HFFc6 (cell line): ENCODE results near the gene RNASE4. TPM values are rescaled to one million over a fixed set of nuclear protein-coding genes. Genes with fewer than 3 reads are reported as not detected.
"Not testable (repeated sequence)": the region's sequence is repeated elsewhere in the genome, so short reads cannot be mapped to it uniquely, and the experiment has no call there.

Experiments
- DNase-seq: peaks from one replicate; pipeline ENCODE4 v3.0.0-alpha.2; 2018
- H3K27ac Mint-ChIP-seq: 2 replicates; pipeline ENCODE4 v1.8.0; 2020; ENCODE audit warnings: mild to moderate bottlenecking, mixed read lengths
- H3K27me3 Mint-ChIP-seq: 2 replicates; pipeline ENCODE4 v1.8.0; 2021; ENCODE audit warnings: mild to moderate bottlenecking, moderate library complexity, mixed read lengths; ENCODE audit not compliant: insufficient read depth
- H3K36me3 Mint-ChIP-seq: 2 replicates; pipeline ENCODE4 v1.8.0; 2021; ENCODE audit warnings: low read depth, mixed read lengths
- H3K4me1 Mint-ChIP-seq: 2 replicates; pipeline ENCODE4 v1.8.0; 2020; ENCODE audit warnings: low read depth, mixed read lengths
- H3K4me3 Mint-ChIP-seq: 2 replicates; pipeline ENCODE4 v1.8.0; 2020; ENCODE audit warnings: mild to moderate bottlenecking, moderate library complexity, mixed read lengths
- H3K9me3 Mint-ChIP-seq: 2 replicates; pipeline ENCODE4 v1.8.0; 2020; ENCODE audit warnings: mild to moderate bottlenecking, mixed read lengths
- total RNA-seq, 6 experiments: library from RNA; stranded (reverse); fragmentation: NEBNext Ultra II Directional; extraction: Animal tissue kit (Norgen Biotek cat#: 25700); gene quantifications; 2 replicates in 1 of 6; 3 replicates in 5 of 6; pipeline ENCODE4 v1.2.3, GENCODE V29; 2021
- TF ChIP-seq, protein P1 (sequence below): fragments of 200-600 bp; sonication (generic); IDR thresholded peaks from 2 replicates; pipeline ENCODE4 v1.5.0; 2021; ENCODE audit warnings: antibody characterized with exemption, mild to moderate bottlenecking

The RNASE4 gene
- total RNA-seq, 6 experiments from 2014 or later, result 2.8 to 6.9 (median 5.3) TPM

DNA sequence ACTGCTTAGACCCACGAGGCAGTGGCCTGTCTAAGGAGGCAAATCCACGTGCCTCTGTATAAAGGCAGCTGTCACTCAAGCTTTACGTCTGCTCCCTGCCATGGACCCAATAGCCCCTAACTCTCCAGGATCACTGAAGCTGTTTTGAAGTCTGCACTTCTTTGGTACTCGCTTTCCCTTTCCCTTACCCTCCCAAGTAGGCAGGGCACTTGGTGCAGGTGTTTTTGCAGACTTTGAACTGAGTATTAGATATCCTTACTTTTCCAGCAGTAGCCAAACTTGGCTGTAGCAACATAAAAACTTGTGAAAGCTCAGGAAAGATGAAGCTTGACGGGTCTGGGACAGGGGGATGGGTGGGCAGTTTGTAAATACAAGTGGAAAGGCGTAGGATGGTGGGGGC lies 25.0 kb upstream of the RNASE4 start:
- DNase-seq, result no peak
- Mint-ChIP-seq H3K36me3 (no peaks in the 10 kb centered on the region), H3K4me1 (peaks cover 9% of the 10 kb centered on the region), H3K9me3 (no peaks in the 10 kb centered on the region), H3K27me3 (peaks cover 29% of the 10 kb centered on the region), H3K27ac (no peak overlapping the region), H3K4me3 (no peak overlapping the region)
- TF ChIP-seq, protein P1, sequence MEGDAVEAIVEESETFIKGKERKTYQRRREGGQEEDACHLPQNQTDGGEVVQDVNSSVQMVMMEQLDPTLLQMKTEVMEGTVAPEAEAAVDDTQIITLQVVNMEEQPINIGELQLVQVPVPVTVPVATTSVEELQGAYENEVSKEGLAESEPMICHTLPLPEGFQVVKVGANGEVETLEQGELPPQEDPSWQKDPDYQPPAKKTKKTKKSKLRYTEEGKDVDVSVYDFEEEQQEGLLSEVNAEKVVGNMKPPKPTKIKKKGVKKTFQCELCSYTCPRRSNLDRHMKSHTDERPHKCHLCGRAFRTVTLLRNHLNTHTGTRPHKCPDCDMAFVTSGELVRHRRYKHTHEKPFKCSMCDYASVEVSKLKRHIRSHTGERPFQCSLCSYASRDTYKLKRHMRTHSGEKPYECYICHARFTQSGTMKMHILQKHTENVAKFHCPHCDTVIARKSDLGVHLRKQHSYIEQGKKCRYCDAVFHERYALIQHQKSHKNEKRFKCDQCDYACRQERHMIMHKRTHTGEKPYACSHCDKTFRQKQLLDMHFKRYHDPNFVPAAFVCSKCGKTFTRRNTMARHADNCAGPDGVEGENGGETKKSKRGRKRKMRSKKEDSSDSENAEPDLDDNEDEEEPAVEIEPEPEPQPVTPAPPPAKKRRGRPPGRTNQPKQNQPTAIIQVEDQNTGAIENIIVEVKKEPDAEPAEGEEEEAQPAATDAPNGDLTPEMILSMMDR, result no peak

DNA sequence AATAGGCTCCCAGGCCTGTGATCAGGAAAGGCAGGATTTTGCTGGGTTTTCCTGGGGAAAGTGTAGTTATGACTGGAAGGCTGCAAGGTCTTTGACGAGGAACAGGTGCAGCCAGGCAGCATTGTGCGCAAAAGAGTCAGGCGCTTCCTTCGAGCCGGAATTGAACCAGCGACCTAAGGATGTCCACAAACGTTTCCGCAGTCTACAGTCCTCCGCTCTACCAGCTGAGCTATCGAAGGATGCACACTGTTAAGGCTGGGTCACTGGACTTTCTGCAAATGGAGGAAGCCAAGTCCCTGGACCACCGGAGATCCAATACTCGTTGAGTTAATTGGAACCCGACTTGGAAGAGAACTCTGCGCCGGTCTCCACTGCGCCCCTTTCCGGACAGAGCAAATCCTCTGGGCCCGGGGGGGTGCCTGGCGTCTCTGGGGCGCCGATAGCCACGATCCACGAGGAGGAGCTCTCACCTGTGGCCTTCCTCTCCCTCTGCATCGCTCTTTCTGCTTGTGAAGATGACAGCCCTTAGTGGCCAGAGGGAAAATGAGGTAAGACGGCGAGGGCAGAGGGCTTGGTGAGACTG lies 24.5 kb upstream of the RNASE4 start:
- H3K4me1 Mint-ChIP-seq, result peaks cover 7% of the 10 kb centered on the region; the same call in 1 of the 2 replicates
- no peaks in the 10 kb centered on the region for H3K36me3 Mint-ChIP-seq
- peaks cover 27% of the 10 kb centered on the region for H3K27me3 Mint-ChIP-seq

DNA sequence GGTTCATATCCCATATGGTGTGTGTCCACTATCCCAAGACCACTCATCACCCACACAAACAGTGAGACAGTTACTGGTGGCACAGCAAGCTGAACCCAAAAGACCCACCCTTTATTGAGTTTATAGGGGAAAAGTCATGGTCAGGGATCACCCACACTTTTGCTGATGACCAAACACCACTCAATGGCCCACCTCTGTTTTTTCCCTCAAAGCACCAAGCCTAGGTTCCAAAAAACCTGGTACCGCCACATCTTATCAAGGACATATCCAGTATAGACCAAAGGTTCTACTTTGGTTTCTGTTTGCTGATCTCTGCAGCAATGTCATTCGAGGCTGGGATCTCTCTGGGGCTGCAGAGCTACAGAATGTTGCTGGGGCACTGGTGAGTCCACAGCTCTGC lies 23.2 kb upstream of the RNASE4 start:
- Mint-ChIP-seq H3K27ac (no peak overlapping the region), H3K36me3 (no peaks in the 10 kb centered on the region), H3K4me3 (no peak overlapping the region), H3K9me3 (no peaks in the 10 kb centered on the region), H3K4me1 (peaks cover 7% of the 10 kb centered on the region; the same call in 1 of the 2 replicates), H3K27me3 (peaks cover 23% of the 10 kb centered on the region)
- TF ChIP-seq, protein P1, result no peak
- no peak for DNase-seq

More for the DNA sequence above, 24.5 kb upstream of the RNASE4 start:
- Mint-ChIP-seq H3K9me3 (no peaks in the 10 kb centered on the region), H3K4me3 (no peak overlapping the region), H3K27ac (no peak overlapping the region)
- DNase-seq, result no peak
- TF ChIP-seq, protein P1, result no peak

DNA sequence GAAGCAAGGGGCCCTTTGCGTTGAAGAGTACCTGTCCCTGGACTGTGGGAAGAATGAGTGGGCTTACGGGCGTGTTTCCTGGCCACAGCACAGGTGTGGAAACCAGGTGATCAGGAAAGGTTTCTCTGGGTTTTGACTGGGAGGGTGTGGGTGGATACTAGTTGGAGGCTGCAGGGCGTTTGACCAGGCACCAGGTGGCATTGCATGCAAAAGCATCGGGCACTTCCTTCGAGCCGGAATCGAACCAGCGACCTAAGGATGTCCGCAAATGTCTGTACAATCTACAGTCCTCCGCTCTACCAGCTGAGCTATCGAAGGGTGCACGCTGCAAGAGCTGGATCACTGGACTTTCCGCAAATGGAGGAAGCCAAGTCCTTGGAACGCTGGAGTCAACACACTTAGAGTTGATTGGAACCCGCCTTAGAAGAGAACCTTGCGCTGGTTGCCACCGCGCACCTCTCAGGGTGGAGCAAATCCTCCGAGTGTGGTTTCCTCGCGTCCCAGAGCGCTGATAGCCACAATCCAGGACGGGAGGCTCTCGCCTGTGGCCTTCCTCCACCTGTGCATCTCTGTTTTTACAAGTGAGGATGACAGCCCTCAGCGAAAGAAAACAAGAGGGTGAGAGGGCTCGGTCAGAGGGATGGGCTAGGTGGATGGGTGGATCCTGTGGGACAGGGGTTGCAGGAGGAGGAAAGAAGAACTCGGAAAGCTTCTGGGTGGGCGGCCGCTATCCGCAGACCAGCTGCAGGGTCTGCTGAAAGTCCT lies 21.2 kb upstream of the RNASE4 start:
- Mint-ChIP-seq H3K27me3 (peaks cover 17% of the 10 kb centered on the region), H3K27ac (no peak overlapping the region), H3K4me3 (peak overlapping the region; percentile 78), H3K36me3 (no peaks in the 10 kb centered on the region), H3K9me3 (no peaks in the 10 kb centered on the region), H3K4me1 (peaks cover 7% of the 10 kb centered on the region; the same call in 1 of the 2 replicates)
- DNase-seq, result peak; percentile 88
- TF ChIP-seq, protein P1, result peak; percentile 71

DNA sequence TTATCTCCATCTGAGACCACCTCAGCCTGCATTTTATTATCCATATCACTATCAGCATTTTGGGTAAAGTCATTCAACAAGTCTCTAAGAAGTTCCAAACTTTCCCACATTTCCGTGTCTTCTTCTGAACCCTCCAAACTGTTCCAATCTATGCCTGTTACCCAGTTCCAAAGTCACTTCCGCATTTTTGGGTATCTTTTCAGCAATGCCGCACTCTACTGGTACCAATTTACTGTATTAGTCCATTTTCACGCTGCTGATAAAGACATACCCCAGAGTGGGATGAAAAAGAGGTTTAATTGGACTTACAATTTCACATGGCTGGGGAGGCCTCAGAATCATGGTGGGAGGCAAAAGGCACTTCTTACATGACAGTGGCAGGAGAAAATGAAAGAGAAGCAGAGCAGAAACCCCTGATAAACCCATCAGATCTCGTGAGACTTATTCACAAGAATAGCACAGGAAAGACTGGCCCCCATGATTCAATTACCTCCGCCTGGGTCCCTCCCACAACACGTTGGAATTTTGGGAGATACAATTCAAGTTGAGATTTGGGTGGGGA lies 17.9 kb upstream of the RNASE4 start:
- H3K27ac Mint-ChIP-seq, H3K36me3 Mint-ChIP-seq, H3K9me3 Mint-ChIP-seq, DNase-seq, H3K4me1 Mint-ChIP-seq: not testable (repeated sequence)
- Mint-ChIP-seq H3K27me3 (peaks cover 18% of the 10 kb centered on the region), H3K4me3 (peak overlapping the region; percentile 54; the same call in 1 of the 2 replicates)

DNA sequence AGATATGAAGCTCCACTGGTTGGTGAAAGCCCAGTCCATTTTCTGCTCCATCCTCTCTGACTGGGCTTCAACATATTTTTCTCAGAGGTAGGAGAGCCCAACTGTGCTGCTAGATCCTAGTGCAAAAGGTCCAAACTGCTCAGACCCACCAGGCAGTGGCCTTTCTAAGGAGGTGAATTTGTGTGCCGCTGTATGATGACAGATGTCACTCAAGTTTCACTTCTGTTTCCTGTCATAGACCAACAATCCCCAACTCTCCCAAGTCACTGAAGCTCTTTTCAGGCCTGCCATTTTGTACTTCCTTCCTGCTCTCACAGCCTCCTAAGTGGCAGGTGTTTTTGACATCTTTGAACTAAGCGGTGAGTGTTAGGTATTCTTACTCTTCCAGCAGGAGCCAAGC lies 16.4 kb upstream of the RNASE4 start:
- H3K27ac Mint-ChIP-seq, result no peak overlapping the region
- H3K9me3 Mint-ChIP-seq, result no peaks in the 10 kb centered on the region
- H3K4me3 Mint-ChIP-seq, result no peak overlapping the region
- no peaks in the 10 kb centered on the region for H3K36me3 Mint-ChIP-seq
- H3K27me3 Mint-ChIP-seq, result peaks cover 18% of the 10 kb centered on the region
- DNase-seq, result no peak
- peaks cover 6% of the 10 kb centered on the region; the same call in 1 of the 2 replicates for H3K4me1 Mint-ChIP-seq
- TF ChIP-seq, protein P1, result no peak
